Gastrocnemius medialis (tissue), 4 donors: ENCODE results near the gene GNAQ.

Source experiments
- CTCF ChIP-seq, 5 experiments: fragments of 450-650 bp in 3 of 5; fragments of 200-600 bp in 2 of 5; sonication (generic) in 2 of 5; IDR thresholded peaks in 4 of 5; conservative IDR thresholded peaks in 1 of 5; 1 replicate in 4 of 5; 2 replicates in 1 of 5; pipeline ENCODE4 v1.5.1; 2016 to 2019; ENCODE audit warnings: antibody characterized with exemption in 5 of 5, mild to moderate bottlenecking in 3 of 5, moderate library complexity in 3 of 5
- POLR2A ChIP-seq, 2 donors: fragments of 450-650 bp; IDR thresholded peaks; one replicate each; pipeline ENCODE4 v1.6.1; 2017; ENCODE audit warnings: antibody characterized with exemption in 2 of 2, mild to moderate bottlenecking in 2 of 2, moderate library complexity in 2 of 2

DNA sequence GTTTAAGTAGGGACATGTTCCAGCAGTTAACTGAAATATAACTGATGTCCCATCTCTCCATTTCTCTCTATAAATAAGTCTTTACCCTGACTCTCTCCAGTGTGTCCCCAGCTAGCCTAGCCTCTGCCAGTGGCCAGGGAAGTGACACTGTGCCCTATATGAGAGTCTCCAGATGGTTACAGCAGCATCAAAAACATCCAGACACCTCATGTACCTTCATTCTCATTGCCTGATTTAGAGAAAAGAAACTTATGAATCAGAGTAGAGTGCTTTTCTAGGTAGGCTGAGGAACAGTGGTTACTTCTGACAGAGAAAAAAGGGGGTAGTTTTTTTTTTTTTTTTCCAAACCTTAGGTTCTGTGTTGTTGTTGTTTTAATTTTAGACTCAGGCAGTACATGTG lies 148.5 kb downstream of the GNAQ start:
- no peak for TF ChIP-seq CTCF (IDR thresholded peaks at IDR 0.05 in 4 of 5, conservative IDR thresholded peaks at IDR 0.05 in 1 of 5)
- no peak for TF ChIP-seq POLR2A (IDR thresholded peaks at IDR 0.05)
